T-cell (primary cell): ENCODE data around the gene TPP1. TPM values are rescaled to one million over a fixed set of nuclear protein-coding genes. Genes with fewer than 3 reads are reported as not detected.

Experiments used
- ATAC-seq, 4 experiments: fragments of 200-7000 bp in 3 of 4; fragments of 150-1000 bp in 1 of 4; cut with Tn5 transposase; replicated peaks in 1 of 4; 1 replicate in 3 of 4; 2 replicates in 1 of 4; pipeline ENCODE4 v1.10.0; 2021; ENCODE audit warnings: moderate library complexity in 3 of 4, mild to moderate bottlenecking in 2 of 4, moderate number of reproducible peaks in 1 of 4
- CTCF ChIA-PET, 2 donors: fragments of 300-600 bp; sonication (Branson Sonifier 250); formaldehyde crosslinking; loops; one replicate each; lab custom pipeline; 2022; ENCODE audit warnings: antibody characterized with exemption in 2 of 2; lab: Charles Lee
- POLR2A ChIA-PET, 2 donors: fragments of 300-600 bp; sonication (Branson Sonifier 250); formaldehyde crosslinking; loops; one replicate each; lab custom pipeline; 2022; ENCODE audit warnings: antibody characterized with exemption in 2 of 2; lab: Charles Lee
- DNase-seq, 35 experiments: peaks; one replicate each; pipeline versions ENCODE4 v3.0.0 to v3.0.0-alpha.2; 2013 to 2023
- H3K27ac ChIP-seq: one replicate; pipeline ENCODE4 v1.5.1; 2013; ENCODE audit warnings: low read length
- H3K27me3 ChIP-seq, 2 experiments: replicated peaks in 1 of 2; 1 replicate in 1 of 2; 2 replicates in 1 of 2; pipeline versions ENCODE4 v1.6.1 to v1.7.0; 2013; ENCODE audit warnings: low read length in 1 of 2, mixed read lengths in 1 of 2; ENCODE audit not compliant: control insufficient read depth in 2 of 2, insufficient read depth in 2 of 2; ENCODE audit errors: extremely low read depth in 1 of 2
- H3K36me3 ChIP-seq, 2 donors: 1 replicate in 1 of 2; 2 replicates in 1 of 2; pipeline versions ENCODE4 v1.6.1 to v1.7.0; 2013; ENCODE audit warnings: low read length in 1 of 2; ENCODE audit not compliant: control insufficient read depth in 2 of 2, insufficient read depth in 1 of 2; ENCODE audit errors: extremely low read depth in 1 of 2
- H3K4me1 ChIP-seq, 2 experiments: 1 replicate in 1 of 2; 2 replicates in 1 of 2; pipeline versions ENCODE4 v1.6.1 to v1.7.0; 2013; ENCODE audit warnings: low read length in 2 of 2, mixed read lengths in 1 of 2; ENCODE audit not compliant: insufficient read depth in 2 of 2, control insufficient read depth in 1 of 2; ENCODE audit errors: extremely low read depth in 1 of 2
- H3K4me3 ChIP-seq, 2 donors: 1 replicate in 1 of 2; 2 replicates in 1 of 2; pipeline versions ENCODE4 v1.5.1 to v1.7.0; 2013; ENCODE audit warnings: mild to moderate bottlenecking in 2 of 2, low read length in 1 of 2, moderate library complexity in 1 of 2; ENCODE audit not compliant: control insufficient read depth in 1 of 2; ENCODE audit errors: extremely low read depth in 1 of 2
- H3K9me3 ChIP-seq: 2 replicates; pipeline ENCODE4 v1.7.0; 2013
- H3K27ac Mint-ChIP-seq, 2 donors: one replicate each; pipeline ENCODE4 v1.8.0; 2020 to 2021; ENCODE audit warnings: mild to moderate bottlenecking in 2 of 2, mixed read lengths in 2 of 2
- H3K27me3 Mint-ChIP-seq, 2 donors: one replicate each; pipeline ENCODE4 v1.8.0; 2021 to 2022; ENCODE audit warnings: mixed read lengths in 2 of 2
- H3K36me3 Mint-ChIP-seq: one replicate; pipeline ENCODE4 v1.8.0; 2021; ENCODE audit warnings: mixed read lengths
- H3K4me1 Mint-ChIP-seq, 3 donors: one replicate each; pipeline ENCODE4 v1.8.0; 2020 to 2022; ENCODE audit warnings: mixed read lengths in 3 of 3, mild to moderate bottlenecking in 1 of 3
- H3K4me3 Mint-ChIP-seq, 3 donors: one replicate each; pipeline ENCODE4 v1.8.0; 2020 to 2022; ENCODE audit warnings: mild to moderate bottlenecking in 3 of 3, mixed read lengths in 3 of 3, moderate library complexity in 3 of 3
- H3K9me3 Mint-ChIP-seq, 3 donors: one replicate each; pipeline ENCODE4 v1.8.0; 2020 to 2022; ENCODE audit warnings: mixed read lengths in 3 of 3
- WGBS: methylation state at CpG from one replicate; pipeline ENCODE4 v1.1.5; 2013; ENCODE audit warnings: missing lambda C conversion rate; ENCODE audit not compliant: insufficient coverage; 5-methylcytosine and 5-hydroxymethylcytosine counted together
- total RNA-seq, 35 experiments: library from RNA in 6 of 35; stranded (reverse) in 6 of 35; fragments of 120-200 nt in 1 of 35; gene quantifications; one replicate each; pipeline versions ENCODE4 v1.2.1 to v1.2.4 and lab custom pipeline; 2013 to 2026

The TPP1 gene
- total RNA-seq, 5 donors from 2014 or later (not counting 1 experiment from before 2014, with no cell fraction given), result 67.4 to 168 (median 132) TPM

DNA sequence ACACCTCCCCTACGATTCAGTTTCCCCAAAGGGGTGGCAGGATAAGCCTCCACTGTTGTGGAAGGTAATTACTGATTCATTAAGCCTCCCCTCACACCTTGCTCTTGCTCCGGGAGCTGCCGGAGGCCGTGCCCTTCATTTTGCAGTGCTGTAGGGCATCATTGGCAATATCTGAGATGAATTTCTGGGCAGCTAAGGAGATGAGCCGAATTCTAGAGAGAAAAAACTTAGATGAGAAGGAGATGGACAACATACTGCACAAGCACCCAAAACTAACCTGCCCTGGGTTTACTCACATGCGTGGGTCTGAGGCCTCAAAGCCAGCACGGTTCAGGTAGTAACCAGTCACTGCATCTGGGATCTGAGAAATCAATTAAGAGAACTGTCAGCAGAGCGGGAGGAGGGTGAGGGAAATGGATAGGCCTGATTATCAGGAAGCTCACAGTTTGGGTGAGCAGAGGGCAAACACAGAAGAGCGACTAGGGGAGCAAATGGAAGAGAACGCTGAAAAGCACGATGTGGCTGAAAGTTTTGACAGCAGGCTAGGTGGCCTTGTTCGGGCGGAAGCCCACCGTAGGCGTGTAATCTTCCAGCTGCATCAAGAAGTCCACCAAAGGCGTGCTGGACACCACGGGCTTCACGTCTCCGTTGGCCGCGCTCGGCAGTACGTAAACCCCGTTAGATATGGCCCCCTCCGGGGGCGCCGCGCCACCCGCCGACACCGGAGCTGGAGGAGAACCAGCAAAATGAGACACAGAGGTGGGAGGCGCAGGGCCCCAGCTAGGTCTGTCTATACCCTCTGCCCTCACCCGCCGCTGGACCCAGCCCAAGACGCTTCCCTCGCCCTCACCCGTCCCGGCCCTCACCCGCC lies 7.9 kb downstream of the TPP1 start:
- Histone ChIP-seq H3K27ac (peak overlapping the region; percentile 79), H3K27me3 (no peaks in the 10 kb centered on the region), H3K36me3 (peaks cover 17 to 56% of the 10 kb centered on the region in 2 donors), H3K4me3 (peak overlapping the region; percentile 78 to 87), H3K9me3 (no peaks in the 10 kb centered on the region), H3K4me1 (peaks cover 31 to 60% of the 10 kb centered on the region in 2 experiments)
- 5% methylated on average over 34 of the region's 39 CpGs for WGBS
- Mint-ChIP-seq H3K4me1 (peaks cover 27 to 54% (median 33%) of the 10 kb centered on the region in 3 donors), H3K36me3 (peaks cover 48% of the 10 kb centered on the region), H3K27ac (peak overlapping the region; percentile 88 to 89), H3K9me3 (no peaks in the 10 kb centered on the region), H3K27me3 (no peaks in the 10 kb centered on the region), H3K4me3 (peak overlapping the region in 2 of 3 donors; percentile 86 to 87)
- POLR2A ChIA-PET, result interaction anchor here (0.6 to 1.6 kb wide), 9 partner anchors 7 to 435 kb away, joined by 3 to 13 read pairs (median 3); partner anchors contain the start of genes MRPL17 (in 1 of the 2) and SMPD1 (in 1 of the 2)
- CTCF ChIA-PET, result interaction anchor here (0.6 to 1.2 kb wide), 9 partner anchors 56 to 241 kb away, joined by 3 to 6 read pairs (median 3); partner anchors contain the start of genes MRPL17 (in 1 of the 2) and SMPD1 (in 1 of the 2)
- DNase-seq, result peak in 17 of 35 experiments; percentile 5 to 53 (median 23)
- peak in 3 of 4 experiments; percentile 14 to 28 (median 26) for ATAC-seq

DNA sequence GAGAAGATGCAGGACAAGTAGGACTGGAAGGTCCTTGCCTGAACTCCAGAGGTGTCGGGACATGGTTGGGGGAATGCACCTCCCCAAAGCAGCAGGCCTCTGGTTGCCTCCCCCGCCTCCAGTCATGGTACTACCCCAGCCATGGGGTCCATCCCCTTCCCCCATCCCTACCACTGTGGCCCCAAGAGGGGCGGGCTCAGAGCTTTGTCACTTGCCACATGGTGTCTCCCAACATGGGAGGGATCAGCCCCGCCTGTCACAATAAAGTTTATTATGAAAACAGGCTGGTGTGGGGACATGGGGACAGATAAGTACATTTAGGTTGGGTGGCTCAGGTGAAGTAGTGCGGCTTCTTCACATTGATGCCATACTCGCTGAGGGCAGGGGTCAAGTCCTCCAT lies 8.6 kb downstream of the TPP1 start:
- H3K4me1 ChIP-seq, result peaks cover 35 to 64% of the 10 kb centered on the region in 2 experiments

DNA sequence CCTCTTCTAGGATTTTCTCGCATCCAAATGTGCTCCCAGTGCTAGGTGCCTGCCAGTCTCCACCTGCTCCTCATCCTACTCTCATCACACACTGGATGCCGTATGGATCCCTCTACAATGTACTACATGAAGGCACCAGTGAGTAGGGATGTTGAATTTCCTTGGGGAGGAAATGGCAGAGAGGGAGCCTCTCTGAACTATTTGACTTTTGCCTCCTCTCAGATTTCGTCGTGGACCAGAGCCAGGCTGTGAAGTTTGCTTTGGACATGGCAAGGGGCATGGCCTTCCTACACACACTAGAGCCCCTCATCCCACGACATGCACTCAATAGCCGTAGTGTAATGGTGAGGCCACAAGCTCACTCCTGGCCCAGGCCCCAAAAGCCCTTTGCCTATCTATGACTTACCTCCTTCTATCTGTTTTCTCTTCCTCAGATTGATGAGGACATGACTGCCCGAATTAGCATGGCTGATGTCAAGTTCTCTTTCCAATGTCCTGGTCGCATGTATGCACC lies 9.7 kb downstream of the TPP1 start:
- H3K9me3 Mint-ChIP-seq, result no peaks in the 10 kb centered on the region
- H3K4me1 Mint-ChIP-seq, result peaks cover 20 to 44% (median 33%) of the 10 kb centered on the region in 3 donors
- peak overlapping the region; percentile 74 to 89 for H3K27ac Mint-ChIP-seq
- Histone ChIP-seq H3K9me3 (no peaks in the 10 kb centered on the region), H3K36me3 (peaks cover 7 to 39% of the 10 kb centered on the region in 2 donors), H3K4me1 (peaks cover 44 to 73% of the 10 kb centered on the region in 2 experiments), H3K27me3 (no peaks in the 10 kb centered on the region), H3K4me3 (no peak overlapping the region), H3K27ac (peak overlapping the region; percentile 9)
- POLR2A ChIA-PET, result no interaction called here
- peak overlapping the region in 2 of 3 donors; percentile 37 to 50 for H3K4me3 Mint-ChIP-seq
- WGBS, result 93% methylated on average over 6 of the region's 8 CpGs
- CTCF ChIA-PET, result interaction anchor here in 1 of 2 donors (1.1 kb wide), 1 partner anchor 74 kb away, joined by 8 read pairs; the partner anchor contains the start of gene MRPL17
- H3K27me3 Mint-ChIP-seq, result no peaks in the 10 kb centered on the region
- peak in 1 of 35 experiments; percentile 1 for DNase-seq
- ATAC-seq, result no peak
- H3K36me3 Mint-ChIP-seq, result peaks cover 31% of the 10 kb centered on the region

More for the DNA sequence above, 8.6 kb downstream of the TPP1 start:
- Histone ChIP-seq H3K27me3 (no peaks in the 10 kb centered on the region), H3K36me3 (peaks cover 14 to 50% of the 10 kb centered on the region in 2 donors), H3K4me3 (no peak overlapping the region), H3K9me3 (no peaks in the 10 kb centered on the region), H3K27ac (peak overlapping the region; percentile 79)
- ATAC-seq (no peak), DNase-seq (peak in 1 of 35 experiments; percentile 1)
- Mint-ChIP-seq H3K4me1 (peaks cover 20 to 47% (median 33%) of the 10 kb centered on the region in 3 donors), H3K27me3 (no peaks in the 10 kb centered on the region), H3K9me3 (no peaks in the 10 kb centered on the region), H3K4me3 (peak overlapping the region in 2 of 3 donors; percentile 86 to 87), H3K27ac (peak overlapping the region; percentile 88 to 89), H3K36me3 (peaks cover 41% of the 10 kb centered on the region)
- POLR2A ChIA-PET, result no interaction called here
- CTCF ChIA-PET, result interaction anchor here in 1 of 2 donors (0.8 to 1.1 kb wide), 2 partner anchors 73 to 221 kb away, joined by 3 read pairs; partner anchors contain the start of genes MRPL17 and SMPD1
- WGBS, result 100% methylated on average over 1 of the region's 6 CpGs

DNA sequence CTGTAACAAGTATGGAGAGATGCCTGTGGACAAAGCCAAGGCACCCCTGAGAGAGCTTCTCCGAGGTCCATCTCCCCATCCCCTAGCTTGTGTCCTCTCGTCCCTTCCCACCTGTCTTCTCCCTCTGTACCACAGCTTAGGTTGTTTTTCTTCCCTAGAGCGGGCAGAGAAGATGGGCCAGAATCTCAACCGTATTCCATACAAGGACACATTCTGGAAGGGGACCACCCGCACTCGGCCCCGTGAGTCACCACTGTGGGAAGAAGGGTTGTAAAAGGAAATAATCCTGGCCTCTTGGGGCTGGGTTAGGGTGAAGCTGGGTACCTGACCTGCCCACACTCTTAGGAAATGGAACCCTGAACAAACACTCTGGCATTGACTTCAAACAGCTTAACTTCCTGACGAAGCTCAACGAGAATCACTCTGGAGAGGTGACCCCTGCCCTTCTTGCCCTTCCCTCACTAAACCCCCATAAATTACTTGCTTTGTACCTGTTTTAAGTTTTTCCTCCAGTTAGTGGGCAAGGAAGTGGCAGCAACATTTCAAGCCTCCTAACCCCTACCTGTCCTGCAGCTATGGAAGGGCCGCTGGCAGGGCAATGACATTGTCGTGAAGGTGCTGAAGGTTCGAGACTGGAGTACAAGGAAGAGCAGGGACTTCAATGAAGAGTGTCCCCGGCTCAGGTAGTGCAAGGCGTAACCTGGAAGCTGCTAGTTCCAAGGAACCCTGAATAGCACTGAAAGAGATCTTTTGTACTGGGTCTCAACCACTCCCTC lies 10.3 kb downstream of the TPP1 start:
- H3K36me3 Mint-ChIP-seq, result peaks cover 30% of the 10 kb centered on the region
- no peak overlapping the region for H3K4me3 Mint-ChIP-seq
- H3K4me1 ChIP-seq, result peaks cover 45 to 76% of the 10 kb centered on the region in 2 experiments
- peaks cover 7 to 35% of the 10 kb centered on the region in 2 donors for H3K36me3 ChIP-seq
- ChIA-PET POLR2A (no interaction called here), CTCF (interaction anchor here in 1 of 2 donors (1.1 kb wide), 1 partner anchor 74 kb away, joined by 8 read pairs; the partner anchor contains the start of gene MRPL17)
- H3K4me3 ChIP-seq, result no peak overlapping the region
- 91% methylated on average over 7 of the region's 14 CpGs for WGBS
- no peaks in the 10 kb centered on the region for H3K27me3 Mint-ChIP-seq
- peak overlapping the region in 1 of 2 donors; percentile 89 for H3K27ac Mint-ChIP-seq
- DNase-seq (peak in 1 of 35 experiments; percentile 1), ATAC-seq (no peak)
- H3K4me1 Mint-ChIP-seq, result peaks cover 20 to 44% (median 33%) of the 10 kb centered on the region in 3 donors
- H3K27me3 ChIP-seq, result no peaks in the 10 kb centered on the region
- H3K27ac ChIP-seq, result no peak overlapping the region
- H3K9me3 Mint-ChIP-seq, result no peaks in the 10 kb centered on the region
- no peaks in the 10 kb centered on the region for H3K9me3 ChIP-seq

DNA sequence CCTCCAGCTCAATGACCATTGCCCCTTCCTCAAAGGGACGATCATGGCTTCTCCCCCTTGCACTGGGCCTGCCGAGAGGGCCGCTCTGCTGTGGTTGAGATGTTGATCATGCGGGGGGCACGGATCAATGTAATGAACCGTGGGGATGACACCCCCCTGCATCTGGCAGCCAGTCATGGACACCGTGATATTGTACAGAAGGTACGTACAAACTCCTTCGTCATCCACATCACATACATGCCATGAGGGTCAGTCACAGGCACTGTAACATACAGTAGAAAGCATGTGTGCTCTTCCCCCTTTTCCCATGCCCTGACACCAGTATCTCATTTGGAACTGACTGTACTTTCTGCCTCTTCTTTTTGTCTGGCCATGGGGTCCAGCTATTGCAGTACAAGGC lies 11.2 kb downstream of the TPP1 start:
- no peak overlapping the region for H3K27ac Mint-ChIP-seq
- H3K36me3 Mint-ChIP-seq, result peaks cover 30% of the 10 kb centered on the region
- Histone ChIP-seq H3K4me3 (no peak overlapping the region), H3K27ac (peak overlapping the region; percentile 64), H3K4me1 (peaks cover 43 to 75% of the 10 kb centered on the region in 2 experiments), H3K9me3 (no peaks in the 10 kb centered on the region), H3K27me3 (no peaks in the 10 kb centered on the region), H3K36me3 (peaks cover 7 to 35% of the 10 kb centered on the region in 2 donors)
- no peak overlapping the region for H3K4me3 Mint-ChIP-seq
- ChIA-PET CTCF (interaction anchor here (1.1 to 1.6 kb wide), 3 partner anchors 11 to 75 kb away, joined by 3 to 6 read pairs (median 5); partner anchors contain the start of genes TPP1 (in 2 of the 2) and MRPL17 (in 1 of the 2)), POLR2A (no interaction called here)
- no peaks in the 10 kb centered on the region for H3K9me3 Mint-ChIP-seq
- ATAC-seq, result no peak
- H3K27me3 Mint-ChIP-seq, result no peaks in the 10 kb centered on the region
- peaks cover 20 to 44% (median 33%) of the 10 kb centered on the region in 3 donors for H3K4me1 Mint-ChIP-seq
- WGBS, result 97% methylated on average over 8 of the region's 9 CpGs
- no peak for DNase-seq
